A549 (cell line): Measurements from ENCODE around the gene TRDN.

Experiments used
- EP300 ChIP-seq, 2 experiments: fragments of >200 bp; sonication (Bioruptor Twin); formaldehyde crosslinking; IDR thresholded peaks; 2 replicates in 1 of 2; 3 replicates in 1 of 2; pipeline ENCODE4 v1.6.1; 2016 to 2017
- RFX5 ChIP-seq: fragments of 450-650 bp; IDR thresholded peaks from 2 replicates; pipeline ENCODE4 v1.7.1; 2014; ENCODE audit warnings: antibody characterized with exemption, mild to moderate bottlenecking, moderate library complexity
- TF ChIP-seq, protein P1 (sequence below): fragments of >200 bp; sonication (Bioruptor Twin); formaldehyde crosslinking; IDR thresholded peaks from 3 replicates; pipeline ENCODE4 v1.5.1; 2016
- TF ChIP-seq, protein P2 (sequence below): IDR thresholded peaks from 2 replicates; pipeline ENCODE4 v1.6.1; 2012
- TF ChIP-seq, protein P3 (sequence below): IDR thresholded peaks from 2 replicates; pipeline ENCODE4 v1.6.1; 2012; ENCODE audit warnings: low read depth, borderline replicate concordance
- TF ChIP-seq, protein P4 (sequence below): fragments of 250-450 bp; sonication (Bioruptor Pico); IDR thresholded peaks from 2 replicates; pipeline ENCODE4 v1.5.0; 2021; ENCODE audit warnings: mild to moderate bottlenecking, moderate library complexity, borderline replicate concordance

DNA sequence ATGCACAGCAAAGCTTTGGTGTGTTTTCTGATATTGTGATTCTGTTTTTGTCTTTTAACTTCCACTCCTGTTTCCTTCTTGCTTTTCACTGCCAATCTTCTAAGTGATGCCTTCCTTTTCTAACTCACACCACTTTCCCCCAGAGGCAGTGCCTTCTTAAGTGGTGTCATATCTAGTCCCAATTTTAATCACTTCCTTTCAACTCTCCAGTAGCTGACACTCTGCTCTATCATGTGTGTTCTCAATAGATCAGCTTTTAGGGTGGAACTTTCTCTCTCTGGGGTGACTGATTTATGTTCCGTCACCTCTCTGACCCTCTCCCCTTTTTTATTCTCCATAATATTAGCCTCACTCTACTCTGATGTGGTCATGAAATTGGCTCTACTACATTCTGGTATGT, 460.0 kb downstream of the TRDN start:
- TF ChIP-seq, protein P1, sequence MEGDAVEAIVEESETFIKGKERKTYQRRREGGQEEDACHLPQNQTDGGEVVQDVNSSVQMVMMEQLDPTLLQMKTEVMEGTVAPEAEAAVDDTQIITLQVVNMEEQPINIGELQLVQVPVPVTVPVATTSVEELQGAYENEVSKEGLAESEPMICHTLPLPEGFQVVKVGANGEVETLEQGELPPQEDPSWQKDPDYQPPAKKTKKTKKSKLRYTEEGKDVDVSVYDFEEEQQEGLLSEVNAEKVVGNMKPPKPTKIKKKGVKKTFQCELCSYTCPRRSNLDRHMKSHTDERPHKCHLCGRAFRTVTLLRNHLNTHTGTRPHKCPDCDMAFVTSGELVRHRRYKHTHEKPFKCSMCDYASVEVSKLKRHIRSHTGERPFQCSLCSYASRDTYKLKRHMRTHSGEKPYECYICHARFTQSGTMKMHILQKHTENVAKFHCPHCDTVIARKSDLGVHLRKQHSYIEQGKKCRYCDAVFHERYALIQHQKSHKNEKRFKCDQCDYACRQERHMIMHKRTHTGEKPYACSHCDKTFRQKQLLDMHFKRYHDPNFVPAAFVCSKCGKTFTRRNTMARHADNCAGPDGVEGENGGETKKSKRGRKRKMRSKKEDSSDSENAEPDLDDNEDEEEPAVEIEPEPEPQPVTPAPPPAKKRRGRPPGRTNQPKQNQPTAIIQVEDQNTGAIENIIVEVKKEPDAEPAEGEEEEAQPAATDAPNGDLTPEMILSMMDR, result no peak
- no peak for TF ChIP-seq EP300 (IDR thresholded peaks at IDR 0.05)
- TF ChIP-seq, protein P2, sequence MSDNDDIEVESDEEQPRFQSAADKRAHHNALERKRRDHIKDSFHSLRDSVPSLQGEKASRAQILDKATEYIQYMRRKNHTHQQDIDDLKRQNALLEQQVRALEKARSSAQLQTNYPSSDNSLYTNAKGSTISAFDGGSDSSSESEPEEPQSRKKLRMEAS, result no peak
- TF ChIP-seq RFX5, result no peak
- TF ChIP-seq, protein P3, sequence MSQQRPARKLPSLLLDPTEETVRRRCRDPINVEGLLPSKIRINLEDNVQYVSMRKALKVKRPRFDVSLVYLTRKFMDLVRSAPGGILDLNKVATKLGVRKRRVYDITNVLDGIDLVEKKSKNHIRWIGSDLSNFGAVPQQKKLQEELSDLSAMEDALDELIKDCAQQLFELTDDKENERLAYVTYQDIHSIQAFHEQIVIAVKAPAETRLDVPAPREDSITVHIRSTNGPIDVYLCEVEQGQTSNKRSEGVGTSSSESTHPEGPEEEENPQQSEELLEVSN, result no peak
- TF ChIP-seq, protein P4, sequence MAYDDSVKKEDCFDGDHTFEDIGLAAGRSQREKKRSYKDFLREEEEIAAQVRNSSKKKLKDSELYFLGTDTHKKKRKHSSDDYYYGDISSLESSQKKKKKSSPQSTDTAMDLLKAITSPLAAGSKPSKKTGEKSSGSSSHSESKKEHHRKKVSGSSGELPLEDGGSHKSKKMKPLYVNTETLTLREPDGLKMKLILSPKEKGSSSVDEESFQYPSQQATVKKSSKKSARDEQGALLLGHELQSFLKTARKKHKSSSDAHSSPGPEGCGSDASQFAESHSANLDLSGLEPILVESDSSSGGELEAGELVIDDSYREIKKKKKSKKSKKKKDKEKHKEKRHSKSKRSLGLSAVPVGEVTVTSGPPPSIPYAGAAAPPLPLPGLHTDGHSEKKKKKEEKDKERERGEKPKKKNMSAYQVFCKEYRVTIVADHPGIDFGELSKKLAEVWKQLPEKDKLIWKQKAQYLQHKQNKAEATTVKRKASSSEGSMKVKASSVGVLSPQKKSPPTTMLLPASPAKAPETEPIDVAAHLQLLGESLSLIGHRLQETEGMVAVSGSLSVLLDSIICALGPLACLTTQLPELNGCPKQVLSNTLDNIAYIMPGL, result no peak
